ENCODE results near the gene DNAJC24.

Gene DNAJC24

GRCh38 chr11:31414338-31414737 is 44.7 kb downstream of the DNAJC24 start:
- DNase-seq (ENCODE audit: low spot score) = no peak
- Histone ChIP-seq H3K4me3 (no peak overlapping the region), H3K27ac (no peak overlapping the region)
- TF ChIP-seq CTCF (IDR thresholded peaks at IDR 0.05) = no peak

GRCh38 chr11:31415435-31415834 is 45.8 kb downstream of the DNAJC24 start:
- Histone ChIP-seq H3K27ac (no peak overlapping the region), H3K4me3 (no peak overlapping the region)
- no peak for TF ChIP-seq CTCF (IDR thresholded peaks at IDR 0.05)
- DNase-seq (ENCODE audit: low spot score) = no peak

GRCh38 chr11:31417357-31417756 is 47.7 kb downstream of the DNAJC24 start:
- no peak overlapping the region for H3K4me3 ChIP-seq
- no peak overlapping the region for H3K27ac ChIP-seq
- DNase-seq (ENCODE audit: low spot score) = no peak
- no peak for TF ChIP-seq CTCF (IDR thresholded peaks at IDR 0.05)

- TF ChIP-seq CTCF (IDR thresholded peaks at IDR 0.05) = no peak
- DNase-seq (ENCODE audit: low spot score) = no peak
- Histone ChIP-seq H3K27ac (no peak overlapping the region), H3K4me3 (no peak overlapping the region)
Observed at GRCh38 chr11:31417816-31418215, 48.2 kb downstream of the DNAJC24 start.

- no peak for TF ChIP-seq CTCF (IDR thresholded peaks at IDR 0.05)
- DNase-seq (ENCODE audit: low spot score) = no peak
- Histone ChIP-seq H3K4me3 (no peak overlapping the region), H3K27ac (no peak overlapping the region)
Observed at GRCh38 chr11:31419138-31419537, 49.5 kb downstream of the DNAJC24 start.

- H3K27ac ChIP-seq = no peak overlapping the region
- no peak overlapping the region for H3K4me3 ChIP-seq
- no peak for TF ChIP-seq CTCF (IDR thresholded peaks at IDR 0.05)
- no peak for DNase-seq (ENCODE audit: low spot score)
Observed at GRCh38 chr11:31419669-31420068, 50.0 kb downstream of the DNAJC24 start.

GRCh38 chr11:31421820-31422219 is 52.2 kb downstream of the DNAJC24 start:
- TF ChIP-seq CTCF (IDR thresholded peaks at IDR 0.05) = no peak
- H3K4me3 ChIP-seq = no peak overlapping the region
- H3K27ac ChIP-seq = no peak overlapping the region
- no peak for DNase-seq (ENCODE audit: low spot score)
